HG03558 (cell line): ENCODE measurements around the gene GLYATL3.

ENCODE experiments used
- ATAC-seq: cut with Tn5 transposase; IDR thresholded peaks from one replicate; pipeline ENCODE4 v1.9.1; 2021; ENCODE audit warnings: moderate number of reproducible peaks; ENCODE audit not compliant: unreplicated experiment; ENCODE audit errors: extremely low read depth

GLYATL3 gene

DNA sequence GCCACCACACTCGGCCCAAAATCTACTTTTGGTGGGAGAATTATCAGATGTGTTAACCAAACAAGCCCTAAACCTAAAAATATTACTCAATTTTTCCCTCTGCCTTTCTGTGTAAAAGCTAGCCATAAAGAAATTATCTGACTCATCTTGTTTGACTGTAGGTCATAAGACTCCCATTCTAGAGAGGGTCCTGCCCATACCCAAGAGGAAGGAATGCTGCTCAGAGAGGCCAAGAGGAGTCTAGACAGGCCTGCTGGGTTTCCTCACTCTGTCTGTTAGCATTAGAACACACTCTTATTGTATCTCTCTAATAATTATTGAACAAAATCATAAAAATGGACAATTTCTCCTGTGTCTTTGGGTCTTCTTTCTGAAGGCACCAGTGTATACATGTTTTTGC lies 76.9 kb downstream of the GLYATL3 start:
- ATAC-seq = no peak
